ENCODE data around the gene STK38.

Gene STK38

DNA sequence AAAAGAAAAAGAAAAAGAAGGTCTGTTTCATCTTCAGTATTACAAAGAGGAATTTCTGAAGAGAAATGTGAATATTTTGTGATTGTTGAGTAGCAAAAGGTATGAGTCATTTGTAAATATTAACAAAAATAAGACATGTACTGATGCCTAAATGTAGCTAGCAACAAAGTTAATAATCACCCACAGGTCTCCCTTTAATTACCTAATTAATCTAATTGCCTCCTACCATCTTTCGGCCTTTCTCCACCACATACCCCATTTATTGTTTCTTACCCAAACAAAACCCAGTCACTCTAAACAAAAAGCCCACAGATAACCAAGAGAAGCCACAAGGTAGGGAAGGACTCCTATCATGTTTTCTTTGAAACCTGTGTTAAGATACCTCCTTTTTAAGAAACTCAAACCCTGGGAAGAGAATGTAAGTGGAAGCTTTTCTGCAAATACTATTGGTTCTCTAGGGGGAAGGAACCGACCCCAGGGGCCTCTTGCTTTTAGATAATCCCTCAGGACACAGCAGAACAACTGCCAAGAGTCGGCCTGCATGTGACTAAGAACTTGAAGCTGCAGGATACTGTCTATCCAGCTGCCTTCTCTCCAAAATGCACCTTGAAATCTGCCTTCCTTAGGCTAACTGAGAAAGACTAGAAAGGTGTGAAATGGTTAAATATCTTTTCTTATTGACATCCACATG, 16.1 kb upstream of the STK38 start:
- no peak for DNase-seq

DNA sequence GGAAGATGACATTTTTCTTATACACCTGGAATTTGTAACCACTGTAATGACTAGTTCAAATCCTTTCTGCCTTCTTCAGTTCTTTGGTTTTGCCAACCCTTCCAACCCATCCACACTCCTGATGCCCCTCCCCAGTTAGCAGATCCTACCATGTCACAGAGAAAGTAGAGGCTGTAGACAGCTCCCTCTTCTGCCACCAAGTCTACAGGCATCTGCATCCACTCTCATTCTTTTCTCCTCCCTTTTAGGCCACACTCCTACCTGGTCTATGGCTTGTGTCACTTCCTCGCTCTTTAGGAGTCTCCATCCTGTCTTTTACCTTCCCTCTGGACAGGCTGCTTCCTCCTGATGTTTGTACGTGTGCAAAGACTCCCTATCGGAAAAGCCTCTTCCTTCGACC, 13.5 kb upstream of the STK38 start:
- DNase-seq = no peak

DNA sequence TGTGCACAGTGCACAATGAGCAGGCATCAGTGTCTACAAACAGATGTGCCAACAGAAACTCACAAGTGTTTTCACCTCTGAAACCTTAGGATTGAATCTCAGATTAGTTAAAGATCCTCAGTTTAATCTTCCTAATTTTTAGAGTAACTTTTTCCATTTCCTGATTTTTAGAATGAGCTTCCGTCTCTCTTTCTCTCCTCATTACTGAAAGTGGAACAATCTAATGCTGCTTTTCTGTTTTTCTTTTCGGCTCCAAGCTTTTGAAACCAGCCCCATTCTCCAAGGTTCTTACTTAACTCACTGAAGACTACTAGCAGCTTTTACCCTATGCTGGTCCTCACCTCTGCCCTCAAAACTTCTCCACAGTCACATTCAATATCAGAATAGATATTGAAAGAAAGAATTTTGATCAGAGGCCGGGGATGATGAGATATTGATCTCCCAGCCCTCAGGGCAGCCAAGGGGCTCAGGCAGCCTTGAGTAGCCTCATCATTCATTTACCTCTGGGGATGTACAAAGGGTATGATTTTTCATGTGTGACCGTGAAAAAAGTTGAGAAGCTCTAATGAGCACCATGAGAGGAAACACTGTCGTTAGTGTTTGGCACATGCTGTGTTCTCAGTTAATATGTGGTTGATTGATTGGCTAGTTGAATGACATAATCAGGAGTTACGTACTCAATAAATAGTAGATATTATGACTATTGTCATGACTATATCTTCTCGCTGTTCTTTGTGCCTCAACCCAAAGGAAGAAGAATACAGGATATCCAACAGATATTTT, 11.9 kb upstream of the STK38 start:
- no peak for DNase-seq

DNA sequence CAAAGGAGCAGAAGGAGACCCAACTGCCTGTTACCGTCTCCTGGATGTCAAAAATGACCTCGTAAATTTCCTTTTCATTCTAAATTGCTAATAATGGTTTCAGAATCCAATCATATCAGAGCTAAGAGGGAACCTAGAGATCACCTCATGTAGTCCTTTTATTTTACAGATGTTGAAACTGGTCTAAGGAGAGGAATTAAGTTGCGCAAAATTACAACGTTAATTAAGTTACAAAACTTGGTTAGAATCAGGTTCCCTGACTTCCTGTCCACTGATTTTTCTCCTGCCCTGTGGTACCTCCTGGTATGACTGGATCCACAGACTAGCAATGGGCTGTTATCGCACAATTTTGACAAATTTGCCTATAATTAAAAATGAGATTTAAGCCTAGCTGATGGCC, 9.0 kb upstream of the STK38 start:
- DNase-seq = no peak

DNA sequence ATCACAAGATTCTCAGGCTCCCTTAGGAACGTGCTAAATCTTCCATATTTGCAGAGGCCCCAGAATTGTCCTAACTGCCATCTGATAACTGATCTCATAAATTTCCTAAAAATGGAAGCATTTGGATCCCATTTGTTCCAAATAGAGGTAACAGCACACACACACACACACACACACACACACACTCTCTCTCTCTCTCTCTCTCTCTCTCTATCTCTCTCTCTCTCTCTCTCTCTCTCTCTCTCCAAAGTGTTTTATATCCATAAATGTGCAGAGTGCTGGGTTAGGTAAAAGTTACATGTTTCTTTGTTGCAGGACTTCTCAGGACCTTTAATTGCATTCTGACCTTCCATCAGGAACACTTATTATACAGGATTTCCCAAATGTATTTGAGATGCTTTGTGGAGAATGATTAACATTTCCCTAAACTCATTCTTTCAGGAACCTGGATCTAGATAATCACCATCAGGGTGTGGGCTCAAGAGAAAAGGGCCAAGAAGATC, 8.5 kb upstream of the STK38 start:
- DNase-seq = no peak

DNA sequence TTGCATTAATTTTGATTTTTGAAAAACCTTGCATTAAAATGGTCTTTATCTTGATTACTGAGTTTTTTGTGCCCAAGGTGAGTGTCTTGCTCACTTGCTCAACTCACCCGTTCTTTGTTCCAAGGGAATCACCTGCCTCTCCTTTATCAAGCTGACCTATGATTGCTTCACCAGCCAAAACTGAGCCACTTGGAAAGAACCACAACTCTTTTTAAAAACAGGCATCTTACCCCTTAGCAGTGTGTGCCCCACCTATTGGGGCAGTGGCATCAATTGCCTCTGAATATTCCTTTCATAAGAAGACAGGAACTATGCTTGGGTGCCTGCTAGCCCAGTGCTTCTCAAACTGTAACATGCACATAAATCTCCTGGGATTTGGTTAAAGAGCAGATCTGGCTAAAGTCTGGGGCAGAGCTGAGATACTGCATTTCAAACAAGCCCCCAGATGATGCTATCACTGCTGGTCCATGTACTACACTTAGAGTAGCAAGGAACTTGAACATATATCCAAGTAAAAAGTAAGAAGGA, 3.3 kb upstream of the STK38 start:
- DNase-seq = no peak

DNA sequence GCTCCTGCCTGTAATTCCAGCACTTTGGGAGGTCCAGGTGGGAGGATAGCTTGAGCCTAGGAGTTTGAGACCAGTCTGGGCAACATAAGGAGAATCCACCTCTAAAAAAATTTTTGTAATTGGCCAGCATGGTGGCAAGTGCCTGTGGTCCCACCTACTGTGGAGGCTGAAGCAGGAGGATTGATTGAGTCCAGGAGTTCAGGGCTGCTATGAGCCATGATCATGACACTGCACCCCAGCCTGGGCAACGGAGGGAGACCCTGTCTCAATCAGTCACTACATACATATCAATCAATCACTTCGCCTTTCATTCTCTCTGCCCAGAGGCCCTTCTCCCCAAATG, 1.1 kb upstream of the STK38 start:
- no peak for DNase-seq

DNA sequence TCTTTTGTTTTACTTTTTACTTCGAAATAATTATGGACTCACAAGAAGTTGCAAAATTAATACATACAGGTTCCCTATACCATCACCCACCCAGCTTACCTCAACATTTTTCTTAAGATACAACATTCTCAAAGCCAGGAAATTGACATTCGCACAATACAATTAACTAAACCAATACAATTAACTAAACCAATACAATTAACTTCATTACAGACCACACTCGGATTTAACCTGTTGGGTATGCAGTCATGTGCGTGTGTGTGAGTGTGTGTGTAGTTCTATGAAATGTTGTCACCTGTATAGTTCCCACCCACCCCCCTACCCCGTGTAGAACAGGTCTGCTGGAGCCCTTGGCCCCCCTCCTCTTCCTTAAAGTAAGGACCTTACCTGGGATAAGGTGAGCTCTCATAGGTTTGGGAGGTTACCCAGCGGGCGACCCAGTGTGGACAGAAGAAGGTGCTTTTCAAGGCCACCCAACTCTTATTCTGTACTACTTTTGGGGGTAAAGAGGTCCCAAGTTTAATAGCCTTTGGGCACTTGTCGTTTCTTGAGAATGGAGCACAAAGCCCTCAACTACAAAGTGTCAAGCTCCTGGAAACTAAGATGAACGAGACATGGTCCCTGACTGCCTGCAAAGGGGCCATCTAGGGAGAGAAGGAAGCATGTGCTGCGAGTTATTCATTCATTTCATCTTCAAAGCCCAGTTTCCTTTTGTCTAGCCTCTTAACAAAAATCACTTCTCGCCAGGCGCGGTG, 544 bp upstream of the STK38 start:
- no peak for DNase-seq

DNA sequence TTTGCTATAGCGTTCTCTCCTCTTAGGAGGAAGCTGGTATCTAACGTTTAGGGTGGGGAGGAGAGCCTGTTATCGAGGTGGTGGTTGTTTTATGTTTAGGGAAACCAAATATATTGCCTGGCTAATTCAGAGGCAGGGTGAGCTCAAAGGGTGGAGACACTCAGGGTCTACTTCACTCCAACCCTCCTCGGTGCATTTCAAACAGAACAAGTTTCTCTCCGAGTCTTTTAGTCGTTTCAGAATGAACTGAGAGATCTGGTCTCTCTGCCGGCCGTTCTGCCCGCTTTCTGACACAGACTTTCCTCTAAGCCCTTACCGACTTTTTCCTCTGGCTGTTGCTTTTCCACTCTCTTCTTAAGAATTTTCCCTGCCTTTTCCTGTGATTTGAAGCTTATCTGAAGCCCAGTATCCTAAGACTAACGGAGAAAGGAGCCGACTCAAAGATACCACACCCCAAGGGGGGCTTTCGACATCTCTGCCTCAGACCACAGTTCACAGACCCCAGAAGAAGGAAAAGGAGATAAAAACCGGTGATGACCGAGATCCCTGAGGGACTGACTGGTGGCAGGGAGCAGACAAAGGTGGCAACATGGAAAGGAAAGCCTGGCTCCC, 865 bp downstream of the STK38 start:
- DNase-seq = no peak

DNA sequence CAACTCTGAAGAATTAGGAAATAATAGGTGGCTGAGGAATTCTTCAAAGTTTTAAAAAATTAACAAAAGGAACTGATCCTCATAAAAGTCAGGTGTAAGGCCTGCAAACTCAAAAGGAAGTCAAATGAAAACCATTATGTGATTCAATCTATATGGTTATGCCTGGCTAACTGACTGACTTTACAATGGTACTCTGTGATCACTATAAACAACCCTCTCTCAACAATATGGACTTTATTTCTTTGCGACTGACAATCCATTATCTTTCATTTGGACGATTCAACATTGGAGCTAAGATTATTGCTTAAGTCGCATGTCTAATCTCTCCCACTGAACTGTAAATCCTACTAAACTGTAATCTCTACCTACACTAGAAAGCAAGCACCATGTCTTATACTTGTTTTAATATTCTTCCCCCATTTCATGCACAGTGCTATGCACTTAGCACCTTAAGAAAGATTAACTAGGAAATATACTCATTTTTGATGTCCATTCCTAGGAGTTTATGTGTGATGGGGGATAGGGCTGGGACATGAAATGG, 1.4 kb downstream of the STK38 start:
- DNase-seq = no peak

DNA sequence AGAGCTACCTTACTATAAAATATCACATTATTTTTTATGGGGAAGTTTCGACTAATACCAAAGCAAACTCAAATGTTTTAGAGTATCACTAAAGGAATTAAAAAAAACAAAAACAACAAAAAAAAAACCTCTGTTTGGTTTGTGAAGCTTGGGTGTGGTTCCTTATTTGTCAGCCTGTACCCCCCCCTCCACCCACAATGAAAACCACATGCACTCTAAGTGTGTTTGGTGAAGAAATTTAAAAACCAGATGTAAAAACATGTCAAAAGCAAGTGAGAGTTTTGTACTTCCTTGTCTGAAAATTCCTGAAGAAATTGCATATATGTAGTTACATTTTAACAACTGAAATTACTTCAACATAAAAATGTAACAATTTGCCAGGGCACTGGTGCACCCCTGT, 3.1 kb downstream of the STK38 start:
- no peak for DNase-seq

DNA sequence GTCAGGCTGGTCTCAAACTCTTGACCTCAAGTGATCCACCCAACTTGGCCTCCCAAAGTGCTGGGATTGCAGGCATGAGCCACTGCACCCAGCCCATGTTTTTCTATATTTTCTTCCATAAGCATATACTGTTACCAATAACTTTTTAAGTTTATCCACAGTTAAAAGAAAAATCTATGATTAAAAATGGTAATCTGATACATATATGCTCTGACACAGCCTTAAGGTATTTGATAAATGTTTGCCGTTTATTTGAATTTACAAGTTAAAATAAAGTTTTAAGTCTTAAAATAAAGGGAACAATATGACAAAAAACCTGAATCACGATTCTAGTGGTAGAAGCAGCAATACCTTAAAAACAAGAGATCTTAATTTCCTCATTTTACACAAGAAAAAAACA, 5.2 kb downstream of the STK38 start:
- no peak for DNase-seq

DNA sequence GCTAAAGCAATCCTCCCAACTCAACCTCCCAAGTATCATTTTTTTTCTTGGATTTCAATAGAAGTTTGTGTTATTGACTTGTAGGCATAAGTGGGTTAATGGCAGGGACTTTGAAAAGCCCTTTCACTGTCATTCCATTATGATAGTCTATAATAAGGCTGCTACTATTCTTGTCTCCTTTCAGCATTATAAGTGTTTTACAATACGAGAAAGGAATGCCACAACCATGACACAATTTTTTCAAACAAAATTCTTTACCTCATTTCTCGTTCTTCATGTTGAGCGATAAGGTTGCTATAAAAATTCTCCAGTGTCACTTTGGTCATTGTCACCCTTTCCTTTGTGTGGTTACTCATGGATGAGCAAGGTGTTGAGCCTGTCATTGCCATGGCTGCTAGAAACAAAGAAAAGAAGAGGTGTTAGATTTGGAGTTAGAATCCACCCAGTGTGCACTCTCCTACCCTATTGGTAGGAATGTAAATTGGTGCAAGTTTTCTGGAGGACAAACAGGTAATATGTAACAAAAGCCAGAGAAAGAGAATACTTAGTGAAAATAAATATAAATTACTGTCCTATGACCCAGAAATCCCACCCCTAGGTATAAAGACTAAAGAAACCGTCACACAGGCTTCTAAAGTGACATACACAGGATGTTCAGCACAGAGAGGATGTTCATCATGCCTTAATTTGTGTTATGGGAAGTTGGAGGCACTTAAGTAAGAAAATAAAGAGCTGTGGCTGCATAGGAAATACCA, 7.3 kb downstream of the STK38 start:
- no peak for DNase-seq

DNA sequence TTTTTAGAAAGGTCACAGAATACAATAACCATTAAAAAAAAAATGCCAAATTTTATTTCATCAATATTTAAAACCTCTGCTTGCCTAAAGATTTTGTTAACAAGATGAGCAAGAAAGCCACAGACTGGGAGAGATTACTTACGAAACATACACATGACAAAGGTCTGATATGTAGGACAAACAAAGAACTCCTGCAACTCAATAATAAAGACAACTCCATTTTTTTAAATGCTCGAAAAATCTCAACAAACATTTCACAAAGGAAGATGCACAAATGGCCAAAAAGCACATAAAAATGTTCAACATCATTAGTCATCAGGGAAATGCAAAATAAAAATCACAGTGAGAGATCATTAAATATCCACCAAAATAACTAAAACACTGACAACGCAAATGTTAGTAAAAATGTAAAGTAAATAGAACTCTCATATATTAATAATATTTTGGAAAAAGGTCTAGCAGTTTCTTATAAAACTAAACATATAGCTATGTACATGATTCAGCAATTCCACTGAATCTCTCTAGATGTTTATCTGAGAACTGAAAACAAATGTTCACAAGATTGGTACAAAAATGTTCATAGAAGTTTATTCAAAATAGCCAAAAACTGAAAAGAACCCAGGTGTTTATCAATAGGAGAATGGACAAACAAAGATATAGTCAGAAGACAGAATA, 10.3 kb downstream of the STK38 start:
- no peak for DNase-seq

DNA sequence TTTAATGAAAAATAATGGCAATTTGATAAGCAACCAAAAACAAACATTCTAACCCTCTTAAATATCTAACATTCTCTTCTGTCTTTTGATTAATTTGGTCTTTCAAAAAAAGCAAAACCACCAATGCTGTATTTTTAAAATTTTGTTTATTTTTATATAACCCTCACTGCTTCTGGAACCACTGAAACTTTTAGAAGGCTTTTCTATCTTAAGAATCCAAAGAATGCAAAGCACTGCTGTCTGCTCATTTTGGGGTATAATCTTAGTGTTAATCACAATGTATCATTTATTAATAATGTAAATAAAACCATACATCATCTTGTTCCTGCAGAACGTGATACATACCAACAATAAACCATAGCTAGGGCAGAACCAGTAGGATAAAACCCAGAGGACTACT, 14.0 kb downstream of the STK38 start:
- no peak for DNase-seq

DNA sequence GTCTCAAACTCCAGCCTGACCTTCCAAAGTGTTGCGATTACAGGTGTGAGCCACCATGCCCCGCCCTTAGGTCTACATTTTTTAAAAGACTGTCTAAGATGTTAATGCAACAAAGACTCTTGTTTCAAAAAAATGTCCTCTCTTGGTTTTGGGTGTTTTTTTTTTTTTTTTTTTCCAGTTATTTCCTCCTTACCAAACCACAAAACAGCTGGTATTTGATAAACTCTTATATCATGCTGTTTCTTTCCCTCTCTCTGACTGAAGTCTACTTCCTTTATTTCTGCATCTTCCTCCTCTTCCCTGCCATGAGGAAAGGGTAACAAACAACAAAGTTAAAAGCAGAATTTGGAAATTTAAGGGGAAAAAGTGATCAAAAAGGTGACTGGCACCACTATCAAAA, 21.2 kb downstream of the STK38 start:
- DNase-seq = no peak

DNA sequence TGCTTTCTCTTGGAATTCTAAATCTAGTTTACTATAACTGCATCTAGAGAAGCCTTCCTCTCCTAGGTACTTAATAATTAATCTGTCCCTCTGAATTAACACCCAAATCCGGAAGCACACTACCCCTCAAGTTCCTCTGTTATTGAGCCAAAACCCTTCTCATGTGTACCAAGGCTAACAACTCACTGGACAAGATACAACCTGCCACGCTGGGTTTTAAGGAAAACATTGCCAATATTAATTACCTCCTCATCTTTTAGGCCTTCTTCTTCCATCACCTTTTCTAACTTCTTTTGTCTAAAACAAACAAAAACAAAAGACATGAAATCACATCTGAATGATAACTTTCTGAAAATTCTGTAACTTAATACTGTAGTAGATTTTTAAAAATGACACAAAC, 21.9 kb downstream of the STK38 start:
- DNase-seq = no peak

DNA sequence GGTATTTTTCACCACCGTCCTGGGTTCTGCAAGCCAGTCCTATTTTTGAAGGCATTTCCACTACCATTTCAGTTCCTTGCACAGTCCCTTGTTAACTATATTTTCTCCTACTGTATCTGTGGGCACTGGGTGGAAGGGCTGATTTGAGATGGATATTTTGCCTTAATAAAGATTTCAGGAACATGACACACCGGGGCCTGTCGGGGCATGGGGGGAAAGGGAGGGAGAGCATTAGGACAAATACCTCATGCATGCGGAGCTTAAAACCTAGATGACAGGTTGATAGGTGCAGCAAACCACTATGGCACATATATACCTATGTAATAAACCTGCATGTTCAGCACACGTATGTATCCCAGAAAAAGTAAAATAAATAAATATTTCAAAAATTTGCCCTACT, 22.4 kb downstream of the STK38 start:
- DNase-seq = no peak

DNA sequence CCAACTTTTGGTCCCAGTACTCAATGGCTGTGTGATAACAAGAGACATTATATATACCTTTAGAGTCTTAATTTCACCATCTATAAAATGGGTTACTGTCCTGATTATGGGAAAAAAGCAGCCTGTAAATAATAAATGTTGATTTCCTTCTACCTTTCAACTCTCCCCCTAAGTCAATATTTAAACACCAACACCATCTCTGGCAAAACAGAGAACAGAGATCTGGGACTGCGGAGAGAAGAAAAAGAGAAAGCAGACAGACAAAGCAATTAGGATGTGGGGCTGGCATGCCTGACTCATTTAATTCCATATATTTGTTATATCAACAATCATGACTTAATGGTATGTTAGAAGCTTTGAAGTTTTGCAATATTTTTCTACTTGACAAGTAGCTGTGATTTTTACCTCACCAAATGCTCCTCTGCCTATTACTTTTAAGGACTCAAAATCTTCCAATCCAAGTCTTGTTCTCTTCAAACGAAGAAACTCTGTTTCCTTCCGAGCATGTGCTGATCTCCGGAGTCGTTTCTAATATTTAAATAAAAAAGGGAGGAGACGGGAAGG, 23.3 kb downstream of the STK38 start:
- no peak for DNase-seq

DNA sequence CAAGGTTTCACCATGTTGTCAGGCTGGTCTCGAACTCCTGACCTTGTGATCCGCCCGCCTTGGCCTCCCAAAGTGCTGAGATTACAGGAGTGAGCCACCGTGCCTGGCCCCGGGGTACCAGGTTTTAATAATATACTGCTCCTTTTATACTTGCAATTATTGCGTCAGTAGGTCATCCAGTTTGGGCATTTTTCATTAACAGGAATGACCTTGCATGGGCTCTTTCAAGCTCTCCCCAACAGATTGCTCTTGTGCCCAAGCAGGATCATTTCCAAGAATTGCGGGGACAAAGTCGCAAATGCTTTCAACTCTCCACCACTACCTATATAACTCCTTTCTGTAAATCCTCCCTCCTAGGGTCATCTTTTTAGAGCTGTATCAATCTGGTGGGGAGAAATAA, 23.8 kb downstream of the STK38 start:
- DNase-seq = no peak

DNA sequence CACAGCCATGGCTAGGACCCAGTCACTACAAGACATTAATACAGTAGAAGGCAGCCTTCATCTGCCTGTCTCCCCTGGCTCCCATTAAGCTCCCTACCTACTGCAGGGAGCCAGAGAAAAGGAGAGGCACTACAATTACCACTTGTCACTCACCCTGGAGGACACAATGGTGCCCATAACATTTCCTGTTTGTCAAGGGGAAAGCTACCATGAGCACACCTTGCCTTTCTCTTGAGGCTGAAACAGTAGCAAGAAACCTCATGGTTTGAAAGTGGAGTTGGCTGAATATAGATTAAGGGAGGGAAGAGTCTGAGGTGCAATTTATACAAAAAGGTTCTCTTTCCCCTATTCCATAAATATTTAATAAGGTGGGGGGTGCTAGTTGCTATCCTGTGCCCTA, 27.9 kb downstream of the STK38 start:
- peak; percentile 71 for DNase-seq

Measured in DMS153 (cell line).